IMR-90 (cell line): ENCODE measurements around the gene SYNGR1. TPM values are rescaled to one million over a fixed set of nuclear protein-coding genes. Genes with fewer than 3 reads are reported as not detected.

Experiments used
- ATAC-seq: fragments of 200-7000 bp; cut with Tn5 transposase; 2 replicates; pipeline ENCODE4 v1.9.1; 2020; ENCODE audit warnings: low read depth, mild to moderate bottlenecking, moderate library complexity
- BruUV-seq: library from RNA; stranded (reverse); fragments of 400-500 nt; replicated peaks from 2 replicates; lab custom pipeline; 2021; lab: Mats Ljungman, UMichigan
- CTCF ChIA-PET: fragments of 300-600 bp; formaldehyde crosslinking; extraction: SDS; loops from one replicate; lab custom pipeline; 2021; ENCODE audit warnings: antibody characterized with exemption; lab: Yijun Ruan, JAX
- POLR2A ChIA-PET: fragments of 300-600 bp; sonication (Branson Sonifier 250); formaldehyde crosslinking; loops from one replicate; lab custom pipeline; 2022; ENCODE audit warnings: antibody characterized with exemption; ENCODE audit not compliant: unreplicated experiment; lab: Charles Lee
- DNase-seq: peaks from one replicate; pipeline ENCODE4 v3.0.0; 2013
- H2AFZ ChIP-seq: replicated peaks from 2 replicates; pipeline ENCODE3; 2013; ENCODE audit warnings: low read length, mild to moderate bottlenecking; ENCODE audit not compliant: poor library complexity
- H2AK5ac ChIP-seq: 2 replicates; pipeline ENCODE4 v1.6.1; 2013; ENCODE audit warnings: low read depth, low read length, inconsistent platforms
- H2AK9ac ChIP-seq: replicated peaks from 2 replicates; pipeline ENCODE3; 2013; ENCODE audit warnings: mild to moderate bottlenecking, low read depth, low read length, moderate library complexity; ENCODE audit not compliant: poor library complexity
- H2BK120ac ChIP-seq: 2 replicates; pipeline ENCODE4 v1.6.1; 2013; ENCODE audit warnings: low read depth, low read length, inconsistent platforms
- H2BK15ac ChIP-seq: 3 replicates; pipeline ENCODE4 v1.6.1; 2013; ENCODE audit warnings: low read depth, low read length, inconsistent platforms
- H2BK20ac ChIP-seq: 2 replicates; pipeline ENCODE4 v1.6.1; 2013; ENCODE audit warnings: low read depth, mild to moderate bottlenecking, inconsistent platforms, low read length, moderate library complexity
- H2BK5ac ChIP-seq: 2 replicates; pipeline ENCODE4 v1.6.1; 2013; ENCODE audit warnings: mild to moderate bottlenecking, low read depth, low read length, inconsistent platforms; ENCODE audit not compliant: poor library complexity, severe bottlenecking
- H3K14ac ChIP-seq: replicated peaks from 2 replicates; pipeline ENCODE4 v1.6.1; 2013; ENCODE audit warnings: low read depth, low read length, inconsistent platforms
- H3K18ac ChIP-seq: 2 replicates; pipeline ENCODE4 v1.6.1; 2013; ENCODE audit warnings: low read depth, low read length, control low read depth
- H3K23ac ChIP-seq: 2 replicates; pipeline ENCODE4 v1.6.1; 2013; ENCODE audit warnings: low read depth, low read length, inconsistent platforms
- H3K27ac ChIP-seq: 2 replicates; pipeline ENCODE4 v1.5.1; 2013; ENCODE audit warnings: mild to moderate bottlenecking, control low read depth, low read length; ENCODE audit not compliant: insufficient read depth
- H3K27me3 ChIP-seq: 2 replicates; pipeline ENCODE4 v1.6.1; 2013; ENCODE audit warnings: low read length; ENCODE audit not compliant: control insufficient read depth, insufficient read depth
- H3K36me3 ChIP-seq: 2 replicates; pipeline ENCODE4 v1.6.1; 2013; ENCODE audit warnings: low read length, mixed read lengths; ENCODE audit not compliant: control insufficient read depth, insufficient read depth
- H3K4ac ChIP-seq: 2 replicates; pipeline ENCODE4 v1.6.1; 2013; ENCODE audit warnings: low read depth, low read length, inconsistent platforms
- H3K4me1 ChIP-seq: 2 replicates; pipeline ENCODE4 v1.6.1; 2013; ENCODE audit warnings: low read length, mixed read lengths; ENCODE audit not compliant: control insufficient read depth, insufficient read depth
- H3K4me2 ChIP-seq: 2 replicates; pipeline ENCODE4 v1.6.1; 2013; ENCODE audit warnings: low read depth, mild to moderate bottlenecking, control low read depth, low read length, moderate library complexity
- H3K4me3 ChIP-seq: 2 replicates; pipeline ENCODE4 v1.5.1; 2013; ENCODE audit warnings: low read depth, mild to moderate bottlenecking, control low read depth, low read length, moderate library complexity; ENCODE audit not compliant: insufficient read depth
- H3K56ac ChIP-seq: 2 replicates; pipeline ENCODE4 v1.6.1; 2013; ENCODE audit warnings: low read length, inconsistent platforms; ENCODE audit not compliant: insufficient read depth; ENCODE audit errors: extremely low read depth
- H3K79me1 ChIP-seq, 2 experiments: 2 replicates each; pipeline ENCODE4 v1.6.1; 2013; ENCODE audit warnings: low read length in 2 of 2, inconsistent platforms in 1 of 2, low read depth in 1 of 2
- H3K9ac ChIP-seq: 2 replicates; pipeline ENCODE4 v1.6.1; 2013; ENCODE audit warnings: low read depth, low read length, control low read depth
- H3K9me1 ChIP-seq: 2 replicates; pipeline ENCODE4 v1.6.1; 2013; ENCODE audit warnings: low read length, inconsistent platforms; ENCODE audit not compliant: insufficient read depth
- H3K9me3 ChIP-seq: 2 replicates; pipeline ENCODE4 v1.6.1; 2013; ENCODE audit warnings: low read length; ENCODE audit not compliant: control insufficient read depth, insufficient read depth
- H4K20me1 ChIP-seq: 2 replicates; pipeline ENCODE4 v1.6.1; 2013; ENCODE audit warnings: low read length, inconsistent platforms; ENCODE audit not compliant: insufficient read depth
- H4K5ac ChIP-seq: 2 replicates; pipeline ENCODE4 v1.6.1; 2013; ENCODE audit warnings: mild to moderate bottlenecking, low read depth, low read length, control low read depth
- H4K8ac ChIP-seq, 2 experiments: 2 replicates each; pipeline ENCODE4 v1.6.1; 2013; ENCODE audit warnings: low read depth in 2 of 2, low read length in 2 of 2, control low read depth in 1 of 2, inconsistent platforms in 1 of 2
- H4K91ac ChIP-seq: 2 replicates; pipeline ENCODE4 v1.6.1; 2013; ENCODE audit warnings: low read depth, low read length, inconsistent platforms; ENCODE audit not compliant: insufficient read depth
- BHLHE40 ChIP-seq: fragments of 150-350 bp; IDR thresholded peaks from 2 replicates; pipeline ENCODE4 v1.6.1; 2016; ENCODE audit warnings: mild to moderate bottlenecking, low read depth, low read length
- CEBPB ChIP-seq: IDR thresholded peaks from 2 replicates; pipeline ENCODE4 v1.6.1; 2012; ENCODE audit warnings: low read depth, low read length, improper control_type of control experiment
- CHD1 ChIP-seq: IDR thresholded peaks from 2 replicates; pipeline ENCODE4 v1.6.1; 2012; ENCODE audit warnings: low read depth, low read length, improper control_type of control experiment
- CTCF ChIP-seq: conservative IDR thresholded peaks from 2 replicates; pipeline ENCODE4 v1.5.1; 2012; ENCODE audit warnings: mild to moderate bottlenecking, low read depth, low read length, improper control_type of control experiment
- ELK1 ChIP-seq: fragments of 150-350 bp; IDR thresholded peaks from 2 replicates; pipeline ENCODE4 v1.6.1; 2016; ENCODE audit warnings: low read depth, mild to moderate bottlenecking, low read length, moderate library complexity, borderline replicate concordance
- MXI1 ChIP-seq: IDR thresholded peaks from 2 replicates; pipeline ENCODE4 v1.6.1; 2012; ENCODE audit warnings: low read depth, mild to moderate bottlenecking, low read length, moderate library complexity, borderline replicate concordance
- RCOR1 ChIP-seq: IDR thresholded peaks from 2 replicates; pipeline ENCODE4 v1.6.1; 2012; ENCODE audit warnings: mild to moderate bottlenecking, low read length, improper control_type of control experiment; ENCODE audit not compliant: insufficient replicate concordance
- RFX5 ChIP-seq: IDR thresholded peaks from 2 replicates; pipeline ENCODE4 v1.8.0; 2012; ENCODE audit warnings: low read depth, mild to moderate bottlenecking, low read length, moderate library complexity
- USF2 ChIP-seq: fragments of 150-350 bp; IDR thresholded peaks from 2 replicates; pipeline ENCODE4 v1.6.1; 2017; ENCODE audit warnings: mild to moderate bottlenecking, antibody characterized with exemption, low read length, low read depth
- WGBS, 2 experiments: methylation state at CpG; one replicate each; pipeline versions ENCODE4 v1.1.5 to v1.1.7; 2013; ENCODE audit warnings: missing lambda C conversion rate in 2 of 2; ENCODE audit not compliant: insufficient read length in 1 of 2; ENCODE audit errors: extremely low coverage in 2 of 2; 5-methylcytosine and 5-hydroxymethylcytosine counted together
- dilution Hi-C: fragments of 300-500 bp; cut with HindIII; formaldehyde crosslinking; loops from one replicate; pipeline ENCODE4 v1.14.3; 2018; ENCODE audit warnings: low sequenced_read_pairs; ENCODE audit not compliant: unreplicated experiment
- in situ Hi-C: fragments of 300-500 bp; cut with MboI; formaldehyde crosslinking; loops from 3 replicates; pipeline ENCODE4 v1.14.3; 2019; ENCODE audit warnings: low sequenced_read_pairs, inconsistent platforms, mixed read lengths
- intact Hi-C: fragments of 100-400 bp; cut with micrococcal nuclease; formaldehyde crosslinking; loops from 2 replicates; pipeline ENCODE4 v1.10.0; 2022
- polyA plus RNA-seq, 3 experiments: library from polyadenylated mRNA; depleted of rRNA; stranded (reverse); fragments of >200 nt; gene quantifications; 2 replicates each; pipeline ENCODE4 v1.2.3, GENCODE V29; 2012; ENCODE audit warnings: low replicate concordance in 1 of 3
- total RNA-seq: library from RNA; depleted of rRNA; stranded (reverse); fragments of >200 nt; gene quantifications from 2 replicates; pipeline ENCODE4 v1.2.3, GENCODE V29; 2012

SYNGR1 gene
- total and polyA plus RNA-seq, 2 of the 4 experiments (the other 2 are of a cell fraction) = 6.3 to 81.5 TPM

- no peak overlapping the region for H2AK5ac ChIP-seq
- H3K23ac ChIP-seq = no peak overlapping the region
- peaks cover 20% of the 10 kb centered on the region for H4K20me1 ChIP-seq
- no peak overlapping the region for H2BK15ac ChIP-seq
- H3K27ac ChIP-seq = no peak overlapping the region
- no peak overlapping the region for H3K4me3 ChIP-seq
- H4K5ac ChIP-seq = no peak overlapping the region
- H2AFZ ChIP-seq = no peak overlapping the region
- no peak overlapping the region for H2AK9ac ChIP-seq
- H4K8ac ChIP-seq = no peak overlapping the region
- no peak overlapping the region for H3K18ac ChIP-seq
- H3K9ac ChIP-seq = no peak overlapping the region
- H3K56ac ChIP-seq = no peak overlapping the region
- in situ Hi-C loops = loop anchor here (10.0 kb wide), 1 partner anchor 106 kb away; no protein-coding TSS in a partner anchor
- H4K91ac ChIP-seq = no peak overlapping the region
- H3K36me3 ChIP-seq = peaks cover 2% of the 10 kb centered on the region; the same call in 1 of the 2 replicates
- intact Hi-C loops = loop anchor here (10.0 kb wide), 1 partner anchor 116 kb away; the partner anchor contains the start of gene ATF4
- TF ChIP-seq RCOR1 (no peak), RFX5 (no peak), BHLHE40 (no peak), CTCF (no peak), CEBPB (no peak), ELK1 (no peak), MXI1 (no peak), USF2 (no peak), CHD1 (no peak)
- no peaks in the 10 kb centered on the region for H3K27me3 ChIP-seq
- ChIA-PET CTCF (no interaction called here), POLR2A (no interaction called here)
- peaks cover 12% of the 10 kb centered on the region; the same call in 1 of the 2 replicates for H3K9me1 ChIP-seq
- H2BK120ac ChIP-seq = no peak overlapping the region
- peaks cover 15% of the 10 kb centered on the region for H3K4me1 ChIP-seq
- dilution Hi-C loops = no loop called here
- no peak overlapping the region for H3K4me2 ChIP-seq
- no peak overlapping the region for H3K4ac ChIP-seq
- DNase-seq (no peak), ATAC-seq (no peak)
- no TSS peak for BruUV-seq
- H2BK5ac ChIP-seq = no peak overlapping the region
- WGBS, 2 experiments = no CpG with 5 or more reads among the region's 1 CpG
- H3K79me1 ChIP-seq = peaks cover 26 to 54% of the 10 kb centered on the region in 2 experiments
- no peak overlapping the region for H3K14ac ChIP-seq
- H3K9me3 ChIP-seq = no peaks in the 10 kb centered on the region
- H2BK20ac ChIP-seq = no peak overlapping the region
Observed at GRCh38 chr22:39408807-39409206, 59.0 kb downstream of the SYNGR1 start.
